ES-I3 (cell line): ENCODE results near the gene CFAP77.

Experiments
- H3K36me3 ChIP-seq: 2 replicates; pipeline ENCODE4 v1.6.1; 2013; ENCODE audit warnings: mild to moderate bottlenecking, low read length, control low read depth, moderate library complexity; ENCODE audit not compliant: insufficient read depth
- H3K4me1 ChIP-seq: 2 replicates; pipeline ENCODE4 v1.6.1; 2013; ENCODE audit warnings: mild to moderate bottlenecking, control low read depth, low read length; ENCODE audit not compliant: insufficient read depth
- H3K9ac ChIP-seq: 2 replicates; pipeline ENCODE4 v1.6.1; 2013; ENCODE audit warnings: low read depth, mild to moderate bottlenecking, low read length, moderate library complexity
- H3K9me3 ChIP-seq: 2 replicates; pipeline ENCODE4 v1.6.1; 2013; ENCODE audit warnings: mild to moderate bottlenecking, low read length, moderate library complexity; ENCODE audit not compliant: control insufficient read depth, insufficient read depth

The CFAP77 gene

DNA sequence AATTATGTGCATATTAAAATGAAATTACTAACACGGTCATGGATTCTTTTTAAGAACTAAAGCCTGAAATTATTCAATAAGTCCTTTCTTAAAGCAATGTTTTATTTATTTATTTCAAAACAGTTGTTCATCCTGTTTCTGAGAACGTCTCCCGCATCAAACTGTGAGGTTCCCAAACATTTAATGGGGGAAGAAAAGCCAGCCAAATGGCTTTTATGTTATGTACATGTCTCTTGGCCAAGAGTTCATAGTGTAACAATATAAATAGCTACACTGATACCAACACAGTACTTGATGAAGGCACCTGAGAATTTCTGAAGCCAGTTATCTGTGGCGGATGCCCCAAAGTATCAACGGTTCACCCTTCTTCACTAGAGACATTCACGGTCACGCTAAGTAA, 19.0 kb upstream of the CFAP77 start:
- no peaks in the 10 kb centered on the region for H3K4me1 ChIP-seq
- no peak overlapping the region for H3K9ac ChIP-seq
- H3K9me3 ChIP-seq, result no peaks in the 10 kb centered on the region
- H3K36me3 ChIP-seq, result peaks cover 35% of the 10 kb centered on the region; the same call in 1 of the 2 replicates

DNA sequence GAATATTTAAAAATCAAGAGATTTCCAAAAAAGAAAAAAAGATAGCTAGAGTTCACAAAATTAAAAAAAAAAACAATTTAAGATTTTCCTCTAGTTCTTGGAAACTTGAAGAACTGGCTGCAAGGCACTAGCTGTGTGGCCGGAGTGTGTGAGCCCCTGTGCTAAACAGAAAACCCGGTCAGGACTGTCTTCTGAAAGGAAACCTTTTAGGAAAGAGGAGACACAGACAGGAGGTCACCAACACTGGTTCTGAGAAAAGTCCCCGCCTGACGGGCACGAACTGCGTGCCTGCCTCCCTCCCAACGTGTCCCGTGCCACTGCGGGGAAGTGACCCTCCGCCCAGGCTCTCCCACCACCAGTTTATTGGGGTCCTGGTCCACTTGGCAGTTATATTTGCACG, 18.6 kb upstream of the CFAP77 start:
- Histone ChIP-seq H3K4me1 (no peaks in the 10 kb centered on the region), H3K9ac (no peak overlapping the region), H3K36me3 (peaks cover 36% of the 10 kb centered on the region; the same call in 1 of the 2 replicates), H3K9me3 (no peaks in the 10 kb centered on the region)

DNA sequence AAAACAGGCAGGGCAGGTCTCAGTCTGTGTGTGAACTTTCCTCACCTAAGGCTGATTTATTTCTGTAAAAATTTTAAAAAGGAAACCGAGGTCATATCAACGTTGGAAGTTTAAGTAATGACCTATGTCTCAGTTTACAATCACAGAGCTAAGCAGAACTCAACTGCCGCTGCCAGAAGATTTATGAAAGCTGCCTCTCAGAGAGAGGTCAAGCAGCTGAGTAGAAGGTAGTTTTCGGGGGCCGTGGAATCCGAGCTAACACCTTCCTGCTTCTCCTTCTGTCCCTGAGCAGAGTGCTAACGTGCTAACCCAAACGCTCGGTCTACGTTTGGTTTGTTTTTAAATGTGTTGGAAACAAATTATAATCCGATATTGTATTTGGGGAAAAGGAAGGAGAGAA, 14.5 kb upstream of the CFAP77 start:
- H3K4me1 ChIP-seq, result no peaks in the 10 kb centered on the region
- no peaks in the 10 kb centered on the region for H3K9me3 ChIP-seq
- peaks cover 20% of the 10 kb centered on the region for H3K36me3 ChIP-seq
- no peak overlapping the region for H3K9ac ChIP-seq

DNA sequence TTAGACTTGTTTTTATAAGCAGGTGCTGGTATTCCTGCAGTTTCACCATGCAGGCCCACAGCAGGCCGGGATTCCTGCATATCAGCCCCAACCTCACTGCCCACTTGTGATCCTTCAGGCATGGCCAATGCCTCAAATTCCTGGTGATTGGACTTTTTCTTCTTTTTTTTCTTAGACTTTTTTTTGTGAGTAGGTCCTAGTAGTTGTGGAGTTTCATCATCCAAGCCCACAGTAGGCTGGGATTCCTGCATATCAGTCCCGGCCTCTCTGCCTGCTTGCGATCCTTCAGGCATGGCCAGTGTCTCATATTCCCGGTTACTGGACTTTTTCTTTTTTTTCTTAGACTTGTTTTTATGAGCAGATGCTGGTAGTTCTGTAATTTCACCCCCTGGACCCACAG, 8.2 kb upstream of the CFAP77 start:
- H3K36me3 ChIP-seq, result peaks cover 5% of the 10 kb centered on the region
- H3K9me3 ChIP-seq, result no peaks in the 10 kb centered on the region
- peaks cover 3% of the 10 kb centered on the region; the same call in 1 of the 2 replicates for H3K4me1 ChIP-seq
- H3K9ac ChIP-seq, result no peak overlapping the region

DNA sequence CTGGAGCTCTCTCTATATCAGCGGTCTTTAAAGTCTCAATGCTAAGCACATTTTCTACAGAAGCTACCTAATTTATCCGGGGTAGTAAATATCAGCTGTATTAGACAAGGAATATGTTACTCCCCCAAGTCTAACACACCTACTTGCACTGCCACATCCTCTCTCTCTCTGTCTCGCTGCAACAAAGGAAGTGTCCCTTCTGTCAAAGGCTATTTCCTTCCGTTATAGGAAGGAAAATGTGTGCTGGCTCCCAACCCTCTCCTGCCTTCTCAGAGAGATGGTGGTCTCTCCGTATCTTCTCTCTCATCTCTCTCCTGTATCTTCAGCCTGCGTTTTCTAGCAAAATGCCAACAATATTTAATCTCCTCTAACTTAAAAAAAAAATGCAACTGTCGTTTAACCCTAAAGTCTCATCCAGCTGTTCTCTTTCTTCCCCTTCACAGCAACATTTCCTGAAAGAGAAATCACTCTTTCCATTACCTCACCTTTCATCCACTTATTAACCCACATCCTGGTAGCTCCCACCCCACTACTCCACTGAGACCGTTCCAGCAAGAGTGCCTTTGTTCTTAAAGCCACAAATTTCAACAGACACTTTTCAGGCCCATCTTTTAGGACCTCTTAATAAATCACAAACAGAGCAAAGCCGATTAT, 5.7 kb upstream of the CFAP77 start:
- Histone ChIP-seq H3K36me3 (no peaks in the 10 kb centered on the region), H3K9ac (no peak overlapping the region), H3K4me1 (peaks cover 6% of the 10 kb centered on the region; the same call in 1 of the 2 replicates), H3K9me3 (no peaks in the 10 kb centered on the region)

DNA sequence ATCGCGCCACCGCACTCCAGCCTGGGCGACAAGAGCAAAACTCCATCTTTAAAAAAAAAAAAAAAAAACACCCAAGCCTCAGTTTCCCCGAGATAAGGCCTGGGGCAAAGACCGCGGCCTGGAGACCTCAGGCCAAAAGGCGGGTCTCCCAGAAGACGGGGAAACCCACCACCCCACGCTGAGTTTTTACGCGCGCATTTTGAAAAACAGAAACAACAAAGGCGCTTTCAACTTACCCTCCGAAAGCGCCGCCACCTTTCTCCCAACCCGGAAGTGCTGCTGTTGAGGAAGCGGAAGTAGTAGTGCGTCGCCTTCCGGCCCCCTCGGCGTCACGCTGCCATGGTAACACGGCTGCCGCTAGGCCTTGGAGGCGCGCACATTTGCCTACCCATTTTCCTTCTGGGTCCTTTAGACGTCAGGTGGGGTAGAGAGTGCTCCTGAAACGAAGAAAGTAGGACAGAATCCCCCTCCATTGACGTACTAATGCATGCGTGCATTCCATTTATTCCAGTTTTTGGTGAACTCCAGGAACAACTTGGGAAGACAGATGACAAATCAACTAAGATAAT, 3.4 kb upstream of the CFAP77 start, which contains the start of gene TTF1:
TTF1 (minus strand) TSS at position 287 of the 569 bp plus-strand sequence. CDS start 4,019 bp downstream, outside the sequence.
- H3K9ac ChIP-seq, result peak within 1 kb of the TSS; percentile 70; the same call in 1 of the 2 replicates
- H3K4me1 ChIP-seq, result peaks cover 6% of the 10 kb centered on the region; the same call in 1 of the 2 replicates
- no peaks in the 10 kb centered on the region for H3K36me3 ChIP-seq
- no peaks in the 10 kb centered on the region for H3K9me3 ChIP-seq

DNA sequence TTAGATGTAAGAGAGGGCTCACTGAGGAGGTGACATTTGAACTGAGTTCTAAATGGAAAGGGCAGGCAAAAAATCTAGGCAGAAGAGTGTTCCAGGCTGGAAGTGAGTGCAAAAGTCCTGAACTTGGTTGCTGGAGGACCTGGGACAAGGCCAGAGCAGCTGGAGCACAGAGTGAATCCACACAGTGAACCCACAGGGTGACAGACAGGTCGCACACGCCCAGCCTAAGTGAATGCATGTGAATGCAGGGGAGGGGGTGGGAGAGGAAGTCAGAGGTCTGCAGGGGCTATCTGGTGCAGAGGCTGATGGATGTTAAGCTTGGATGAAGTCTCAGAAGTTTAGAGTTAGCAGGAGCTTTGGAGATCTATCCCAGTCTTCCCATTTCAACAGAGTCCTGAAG, 2.8 kb upstream of the CFAP77 start:
- H3K4me1 ChIP-seq, result peaks cover 6% of the 10 kb centered on the region; the same call in 1 of the 2 replicates
- peak overlapping the region; percentile 70; the same call in 1 of the 2 replicates for H3K9ac ChIP-seq
- no peaks in the 10 kb centered on the region for H3K36me3 ChIP-seq
- H3K9me3 ChIP-seq, result no peaks in the 10 kb centered on the region

DNA sequence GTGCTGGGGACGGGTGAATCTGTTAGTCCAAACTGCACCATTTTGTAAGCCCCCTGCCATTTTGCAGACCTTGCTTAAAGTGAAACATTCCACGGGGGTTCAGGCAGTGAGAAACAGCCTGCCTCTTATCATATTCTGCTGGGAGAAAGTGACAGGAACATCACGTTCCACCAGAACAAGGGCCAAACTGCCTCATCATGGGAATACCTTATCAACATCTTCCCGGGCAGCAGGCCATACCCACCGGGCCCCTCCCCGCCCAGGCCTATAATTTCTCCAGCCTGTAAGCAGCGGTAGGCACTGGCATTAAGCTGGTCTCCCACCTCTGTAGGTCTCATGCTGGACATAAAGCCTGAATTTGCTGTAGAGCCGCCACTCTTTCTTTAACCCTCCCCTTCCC, 1.5 kb upstream of the CFAP77 start:
- Histone ChIP-seq H3K36me3 (no peaks in the 10 kb centered on the region), H3K9ac (no peak overlapping the region), H3K4me1 (peaks cover 6% of the 10 kb centered on the region; the same call in 1 of the 2 replicates), H3K9me3 (no peaks in the 10 kb centered on the region)

DNA sequence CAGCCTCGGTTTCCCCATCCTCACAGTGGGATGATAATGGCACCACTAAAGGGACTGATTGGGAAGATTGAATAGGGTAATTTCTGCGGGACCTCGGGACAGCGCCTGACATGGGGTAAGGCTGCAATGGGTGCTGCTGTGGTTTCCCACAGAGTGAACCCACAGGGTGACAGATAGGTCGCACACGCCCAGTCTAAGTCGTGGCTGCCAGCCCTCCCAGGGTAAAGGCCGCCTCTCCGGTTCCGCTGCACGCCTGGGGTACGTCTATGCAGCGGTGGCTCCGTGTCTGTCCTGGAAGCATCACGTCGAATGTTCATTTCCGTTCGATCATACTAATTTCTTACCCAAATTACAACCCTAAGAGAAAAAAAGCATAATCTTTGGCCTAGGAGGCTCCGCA, 631 bp downstream of the CFAP77 start:
- Histone ChIP-seq H3K4me1 (peaks cover 11% of the 10 kb centered on the region), H3K36me3 (no peaks in the 10 kb centered on the region), H3K9me3 (no peaks in the 10 kb centered on the region), H3K9ac (peak overlapping the region; percentile 76; the same call in 1 of the 2 replicates)

DNA sequence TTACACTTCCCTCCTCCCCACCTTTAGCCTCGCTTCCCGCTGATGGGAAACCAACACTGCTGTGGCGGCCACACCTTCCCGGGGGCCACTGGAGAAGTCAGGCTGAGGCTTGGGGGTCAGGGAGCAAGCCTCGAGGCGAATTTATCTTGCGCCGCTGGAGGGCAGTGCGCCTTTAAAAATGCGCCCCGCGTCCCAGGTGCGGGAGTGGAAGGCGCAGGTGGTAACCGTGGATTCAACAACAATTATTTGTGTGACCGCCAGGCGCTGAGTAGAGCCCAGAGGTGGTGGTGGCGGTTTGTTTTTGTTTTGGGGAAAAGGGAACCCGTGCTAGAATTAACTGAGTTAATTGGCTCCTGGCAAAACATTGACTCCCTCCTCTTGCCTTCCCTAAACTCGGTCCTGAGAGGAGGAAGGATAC, 1.1 kb downstream of the CFAP77 start:
- no peaks in the 10 kb centered on the region for H3K36me3 ChIP-seq
- no peaks in the 10 kb centered on the region for H3K9me3 ChIP-seq
- H3K9ac ChIP-seq, result peak overlapping the region; percentile 76; the same call in 1 of the 2 replicates
- H3K4me1 ChIP-seq, result peaks cover 10% of the 10 kb centered on the region

DNA sequence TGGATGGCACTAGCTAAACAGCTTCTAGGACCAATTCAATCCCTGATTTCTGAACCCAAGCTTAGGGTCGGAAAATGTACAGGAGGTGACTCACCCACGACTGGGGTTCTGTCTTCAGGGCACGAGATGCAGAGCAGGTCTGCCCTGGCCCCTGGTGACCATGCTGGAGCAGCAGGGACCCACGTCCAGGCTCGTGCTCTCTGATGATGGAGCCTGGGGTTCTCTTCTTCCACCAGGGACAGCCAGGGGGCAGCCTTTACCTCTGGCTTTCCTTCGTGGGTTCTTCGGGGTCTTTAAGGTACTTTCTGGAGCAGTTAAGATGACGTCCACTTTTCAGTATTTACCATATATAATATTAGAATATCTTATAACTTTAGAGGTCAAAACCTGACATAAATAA, 2.1 kb downstream of the CFAP77 start:
- H3K9me3 ChIP-seq, result no peaks in the 10 kb centered on the region
- no peak overlapping the region for H3K9ac ChIP-seq
- H3K4me1 ChIP-seq, result peaks cover 7% of the 10 kb centered on the region
- H3K36me3 ChIP-seq, result no peaks in the 10 kb centered on the region

DNA sequence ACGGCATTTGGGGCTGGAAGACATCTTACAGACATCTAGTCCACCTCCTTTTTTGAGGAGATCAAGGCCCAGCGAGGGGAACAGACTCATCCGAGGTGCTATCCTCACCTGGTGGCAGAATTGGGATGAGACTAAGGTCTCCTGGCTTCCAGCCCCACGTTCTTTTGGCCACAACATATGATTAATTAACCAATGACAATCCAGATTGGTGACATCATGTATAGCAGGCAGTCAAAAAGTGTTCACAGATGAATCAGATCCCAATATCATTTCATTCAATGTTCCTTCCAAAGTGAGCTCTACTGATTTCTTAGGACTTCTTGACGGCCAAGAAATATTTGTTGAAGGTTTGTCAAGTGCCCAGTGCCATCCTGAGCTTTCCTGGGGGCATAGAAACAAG, 3.9 kb downstream of the CFAP77 start:
- Histone ChIP-seq H3K9me3 (no peaks in the 10 kb centered on the region), H3K36me3 (no peaks in the 10 kb centered on the region), H3K4me1 (peaks cover 6% of the 10 kb centered on the region; the same call in 1 of the 2 replicates), H3K9ac (no peak overlapping the region)

DNA sequence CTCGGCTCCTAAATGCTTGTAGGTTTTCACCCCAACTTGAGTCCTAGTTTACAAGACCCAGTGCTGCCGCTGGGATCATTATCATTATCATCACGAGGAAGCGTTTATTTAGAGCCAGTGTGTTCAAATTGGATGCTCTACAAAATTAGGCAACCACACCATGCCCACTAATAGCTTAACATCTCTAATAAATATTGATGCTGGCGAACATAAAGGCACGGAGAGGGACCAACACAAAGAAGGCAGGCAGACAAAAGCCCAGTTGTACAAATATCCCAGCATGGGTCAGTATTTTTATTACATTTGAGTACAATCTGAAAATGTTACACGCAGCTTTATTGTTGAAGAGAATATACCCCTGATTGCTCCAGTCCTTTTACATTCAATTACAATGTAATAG, 4.7 kb downstream of the CFAP77 start:
- Histone ChIP-seq H3K36me3 (no peaks in the 10 kb centered on the region), H3K9ac (no peak overlapping the region), H3K4me1 (peaks cover 6% of the 10 kb centered on the region; the same call in 1 of the 2 replicates), H3K9me3 (no peaks in the 10 kb centered on the region)

DNA sequence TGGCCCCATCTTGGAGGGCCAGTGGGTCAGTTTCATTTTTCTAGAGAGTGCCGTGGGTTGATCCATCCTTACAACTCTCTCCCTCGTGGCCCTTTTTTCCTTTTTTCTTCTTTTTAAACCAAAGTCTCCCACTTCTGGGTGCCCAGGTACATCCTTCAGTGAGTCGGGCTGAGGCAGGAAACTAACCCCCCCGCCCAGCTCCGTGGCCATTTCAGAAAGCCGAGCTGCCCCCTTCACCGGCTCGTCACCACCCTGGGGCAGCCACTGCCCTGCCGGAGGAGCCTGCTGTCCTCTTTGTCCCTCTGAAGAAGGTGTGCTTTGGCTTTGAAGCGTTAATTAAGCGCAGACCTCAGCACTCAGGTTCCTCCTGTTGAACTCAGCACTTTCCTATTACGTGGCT, 5.2 kb downstream of the CFAP77 start:
- no peaks in the 10 kb centered on the region for H3K9me3 ChIP-seq
- H3K4me1 ChIP-seq, result peaks cover 6% of the 10 kb centered on the region; the same call in 1 of the 2 replicates
- no peak overlapping the region for H3K9ac ChIP-seq
- H3K36me3 ChIP-seq, result no peaks in the 10 kb centered on the region
